Activated CD4-positive, CD25-positive, alpha-beta regulatory T cell treated with anti-CD3 and anti-CD28 coated beads, Interleukin-2, amount 50 U/mL, for 72 hours (primary cell): ENCODE results near the gene SH3D19.
"Not testable (repeated sequence)": the region's sequence is repeated elsewhere in the genome, so short reads cannot be mapped to it uniquely, and the experiment has no call there.

Source experiments
- DNase-seq: peaks from one replicate; pipeline ENCODE4 v3.0.0; 2021

SH3D19 gene

DNA sequence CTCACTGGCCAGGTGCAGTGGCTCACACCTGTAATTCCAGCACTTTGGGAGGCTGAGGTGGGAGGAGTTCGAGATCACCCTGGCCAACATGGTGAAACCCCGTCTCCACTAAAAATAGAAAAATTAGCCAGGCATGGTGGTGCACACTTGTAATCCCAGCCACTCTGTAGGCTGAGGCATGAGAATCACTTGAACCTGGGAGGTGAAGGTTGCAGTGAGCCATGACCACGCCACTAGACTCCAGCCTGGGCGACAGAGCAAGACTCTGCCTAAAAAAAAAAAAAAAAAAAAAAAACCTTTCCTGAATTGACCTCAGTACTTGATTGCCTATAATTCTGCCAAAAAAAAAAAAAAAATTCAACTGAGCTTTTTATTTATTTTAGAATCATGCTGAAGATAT lies 3.2 kb downstream of the SH3D19 start:
- DNase-seq: not testable (repeated sequence)

DNA sequence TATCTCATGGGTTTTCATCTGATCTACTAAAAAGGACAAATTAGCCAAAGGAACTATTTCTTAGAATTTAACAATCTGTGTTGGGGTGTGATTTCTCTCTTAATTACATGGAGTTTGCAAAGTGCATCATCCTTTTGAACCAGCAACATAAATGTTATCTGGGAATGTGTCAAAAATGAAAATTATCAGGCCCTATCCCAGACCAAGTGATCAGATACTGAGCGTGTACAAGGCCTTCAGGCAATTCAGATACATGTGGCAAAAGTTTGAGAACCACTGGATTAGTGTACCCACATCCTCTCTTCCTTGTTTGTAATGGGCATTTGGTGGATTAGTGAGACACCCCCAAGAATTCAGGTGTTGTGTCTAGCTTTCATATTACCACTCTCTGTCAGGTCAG lies 3.8 kb downstream of the SH3D19 start:
- DNase-seq: no peak

DNA sequence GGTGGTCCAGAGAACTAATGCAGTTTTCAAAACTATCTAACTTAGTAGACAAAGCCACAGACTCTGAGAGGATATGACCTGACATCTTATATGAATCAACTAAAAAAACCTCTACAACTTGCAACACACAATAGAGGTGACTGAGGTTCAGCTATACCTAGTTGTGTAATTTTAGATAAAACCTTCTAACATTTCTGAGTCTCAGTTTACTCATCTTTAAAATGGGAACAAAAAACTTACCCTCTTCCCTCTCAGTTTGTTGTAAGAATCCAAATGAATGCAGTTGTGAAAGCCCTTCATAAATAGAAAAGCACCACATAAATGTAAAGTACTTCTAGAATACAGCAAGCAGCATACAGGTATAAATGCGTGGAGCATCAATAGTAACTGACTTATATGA lies 5.9 kb downstream of the SH3D19 start:
- DNase-seq: no peak

DNA sequence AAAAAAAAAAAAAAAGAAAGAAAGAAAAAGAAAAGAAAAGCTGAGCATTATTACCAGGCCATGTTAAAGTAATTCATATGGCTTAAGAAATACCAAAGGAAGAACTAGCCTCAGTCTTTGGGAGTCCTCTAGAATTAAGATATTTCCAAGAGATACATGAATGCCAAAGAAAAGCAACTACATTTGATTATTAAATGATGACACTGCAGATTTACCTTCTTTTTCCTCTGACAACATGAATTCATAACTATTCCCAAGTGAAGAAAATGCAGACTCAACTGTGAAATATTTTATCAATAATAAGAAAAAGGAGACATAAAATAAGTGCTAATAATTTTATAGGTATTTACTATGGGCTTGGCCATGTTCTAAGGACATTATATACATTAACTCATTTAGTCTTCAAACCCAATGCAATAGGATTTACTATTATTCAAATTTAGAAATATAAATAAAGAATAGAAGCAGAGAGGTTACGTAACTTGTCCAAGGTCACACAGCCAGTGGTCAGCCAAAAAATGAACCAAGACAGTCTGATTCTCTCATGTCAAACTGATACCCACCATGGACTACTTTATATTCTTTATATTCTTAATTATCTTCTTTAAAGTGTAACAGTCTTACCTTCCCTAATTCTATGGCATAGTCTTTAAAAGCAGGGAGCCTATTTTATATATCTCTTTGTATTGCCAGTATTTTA lies 6.9 kb downstream of the SH3D19 start:
- no peak for DNase-seq

DNA sequence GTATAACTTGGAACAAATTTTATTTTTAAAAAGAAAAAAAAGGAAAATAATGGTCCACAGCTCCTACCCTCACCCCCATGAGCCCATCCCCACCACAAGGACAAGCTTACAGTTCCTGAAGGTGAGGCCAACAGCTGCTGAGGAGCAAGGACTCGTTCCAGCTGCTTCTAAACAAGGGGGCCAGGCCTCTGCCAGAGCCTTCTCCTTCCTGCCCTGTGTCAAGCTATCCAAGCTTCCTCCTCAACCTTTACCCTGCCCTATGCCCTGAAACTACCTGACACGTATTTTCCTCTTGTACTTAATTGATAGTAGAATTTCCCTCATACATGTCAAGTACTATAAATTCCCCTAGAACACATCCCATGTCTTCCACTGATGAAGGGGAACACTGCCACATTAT lies 8.8 kb downstream of the SH3D19 start:
- DNase-seq: no peak

DNA sequence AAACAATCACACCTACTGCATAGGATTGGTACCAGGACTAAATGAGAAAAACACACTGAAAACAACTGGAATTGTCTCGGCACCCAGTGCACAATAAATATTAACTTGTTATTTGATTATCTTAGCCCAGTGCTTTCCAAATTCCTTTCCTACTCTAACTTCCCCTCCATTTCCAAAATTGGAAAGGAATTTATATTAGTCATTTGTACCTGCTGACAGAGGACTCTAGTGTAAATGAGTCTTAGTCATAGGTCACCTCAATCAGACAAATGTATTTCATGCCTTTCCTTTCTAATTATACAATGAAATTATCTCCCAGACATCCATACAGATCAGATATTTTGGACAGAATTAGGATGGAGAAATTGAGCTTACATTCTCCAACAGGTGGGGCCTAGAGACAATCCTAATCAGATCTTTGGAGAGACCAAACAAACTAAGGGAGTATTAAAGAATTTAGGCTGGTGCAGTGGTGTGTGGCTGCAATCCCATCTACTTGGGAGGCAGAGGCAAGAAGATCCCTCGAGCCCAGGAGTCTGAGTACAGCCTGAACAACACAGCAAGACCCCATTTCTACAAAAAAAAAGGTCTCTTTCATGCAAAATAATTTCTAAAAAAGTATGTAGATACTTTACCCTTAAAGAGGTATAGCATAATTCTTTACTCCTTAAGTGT lies 10.1 kb downstream of the SH3D19 start:
- no peak for DNase-seq

DNA sequence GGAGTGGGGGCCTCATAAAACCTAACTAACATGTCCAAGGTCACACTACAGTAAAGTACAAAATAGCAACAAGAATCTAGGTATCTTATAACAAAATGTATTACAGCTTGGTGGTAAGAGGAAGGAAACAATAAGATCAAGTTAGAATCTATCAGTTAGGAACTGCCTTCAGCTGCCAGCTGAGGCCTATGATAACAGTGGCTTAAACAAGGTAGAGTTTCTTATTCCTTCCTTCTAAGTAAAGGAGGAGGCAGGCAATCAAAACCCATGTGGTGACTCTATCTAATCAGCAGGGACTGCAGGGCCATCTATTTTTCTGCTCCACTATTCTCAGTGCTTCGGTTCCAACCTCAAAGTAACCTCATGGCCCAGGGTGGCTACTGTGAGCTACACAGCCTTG lies 10.9 kb downstream of the SH3D19 start:
- DNase-seq: no peak

DNA sequence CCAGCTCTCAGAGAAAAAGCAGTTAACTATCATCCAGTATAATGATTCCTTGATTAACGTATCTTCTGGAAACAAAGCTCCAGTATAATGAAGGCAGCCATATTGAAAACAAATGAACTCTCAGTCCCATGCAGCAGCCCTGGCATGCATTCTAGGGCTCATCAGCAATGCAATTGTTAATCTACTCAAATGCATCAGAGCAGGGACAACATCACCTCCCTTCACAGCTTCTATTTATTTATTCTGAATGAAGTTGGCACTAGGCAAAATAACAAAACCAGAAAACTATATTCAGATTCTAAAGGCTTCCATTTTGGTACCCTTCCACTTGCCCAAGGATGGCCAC lies 11.4 kb downstream of the SH3D19 start:
- no peak for DNase-seq

DNA sequence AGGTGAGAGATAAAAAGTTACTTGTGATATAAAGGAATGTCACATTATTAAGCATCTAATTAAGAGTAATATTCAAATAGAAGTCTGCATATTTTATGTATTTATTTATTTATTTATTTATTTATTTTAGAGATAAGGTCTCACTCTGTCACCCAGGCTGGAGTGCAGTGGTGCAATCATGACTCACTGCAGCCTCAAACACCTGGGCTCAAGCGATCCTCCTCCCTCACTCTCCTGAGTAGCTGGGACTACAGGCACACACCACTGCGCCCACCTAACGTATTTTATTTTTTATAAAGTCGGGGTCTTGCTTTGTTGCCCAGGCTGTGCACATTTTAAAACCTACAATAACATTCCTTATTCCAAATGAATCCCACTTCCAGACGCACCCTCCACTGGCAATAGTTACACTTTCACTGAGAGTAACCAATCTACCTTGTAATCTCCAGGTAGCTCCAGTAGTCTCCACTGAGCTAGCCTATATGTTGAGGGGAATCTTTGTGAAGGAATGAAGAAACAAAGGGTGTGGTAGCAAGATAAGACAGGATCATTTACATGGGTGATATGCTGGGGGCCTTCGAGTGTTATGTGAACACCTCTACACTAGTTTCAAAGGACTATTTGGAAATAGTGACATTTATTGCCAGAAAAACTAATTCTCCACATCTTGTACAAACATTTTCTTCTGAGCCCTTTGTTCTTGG lies 11.9 kb downstream of the SH3D19 start:
- no peak for DNase-seq

DNA sequence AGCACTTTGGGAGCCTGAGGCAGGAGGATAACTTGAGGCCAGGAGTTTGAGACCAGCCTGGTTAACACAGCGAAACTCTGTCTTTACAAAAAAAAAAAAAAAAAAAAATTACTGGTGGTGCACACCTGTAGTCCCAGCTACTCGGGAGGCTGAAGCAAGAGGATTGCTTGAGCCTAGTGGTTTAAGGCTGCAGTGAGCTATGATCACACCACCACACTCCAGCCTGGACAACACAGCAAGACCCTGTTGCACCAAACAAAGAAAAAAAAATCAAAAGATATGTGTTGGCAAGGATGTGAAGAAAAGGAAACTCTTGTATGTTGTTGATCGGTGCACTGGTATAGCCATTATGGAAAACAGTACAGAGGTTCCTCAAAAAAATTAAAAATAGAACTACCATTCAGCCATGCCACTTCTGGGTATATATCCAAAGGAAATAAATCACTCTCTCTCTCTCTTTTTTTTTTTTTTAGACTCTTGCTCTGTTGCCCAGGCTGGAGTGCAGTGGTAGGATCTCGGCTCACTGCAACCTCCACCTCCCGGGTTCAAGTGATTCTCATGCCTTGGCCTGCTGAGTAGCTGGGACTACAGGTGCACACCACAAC lies 15.2 kb downstream of the SH3D19 start:
- no peak for DNase-seq

DNA sequence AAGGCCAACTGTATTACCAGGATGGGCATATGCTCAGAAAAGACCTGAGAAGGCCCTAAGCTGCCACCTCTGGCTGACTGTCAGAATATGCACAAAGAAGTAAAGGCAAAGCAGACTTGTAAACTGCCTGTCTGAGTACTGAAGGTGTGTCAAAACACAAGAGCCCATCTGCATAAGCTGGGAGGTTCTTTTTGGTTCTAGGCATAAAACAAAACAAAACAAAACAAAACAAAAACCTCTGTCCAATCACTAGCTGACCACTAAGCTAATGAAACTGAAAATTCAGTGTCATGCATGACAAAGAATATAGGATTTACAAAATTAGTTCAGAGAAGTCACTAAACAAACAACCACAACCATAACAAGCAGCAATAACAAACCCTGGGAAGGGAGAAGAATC lies 20.6 kb downstream of the SH3D19 start:
- no peak for DNase-seq

DNA sequence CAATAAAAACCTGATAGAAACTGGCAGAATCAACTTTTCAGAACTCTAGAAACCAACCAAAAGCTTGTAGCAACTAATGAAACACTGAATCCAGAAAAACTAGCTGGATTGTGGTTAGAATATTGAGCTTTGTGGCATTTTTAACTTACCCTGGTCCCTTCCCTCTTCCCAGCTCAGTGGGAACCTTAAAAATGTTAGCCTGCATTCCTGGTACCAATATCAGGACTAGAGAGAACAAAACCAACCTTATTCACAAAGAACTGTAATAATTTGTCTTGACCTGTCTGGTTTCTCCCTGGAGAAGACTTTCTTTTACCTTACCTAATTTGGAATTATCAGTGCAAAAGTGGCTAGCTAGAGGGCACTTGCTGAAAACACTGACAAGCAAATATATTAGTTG lies 21.2 kb downstream of the SH3D19 start:
- DNase-seq: no peak

DNA sequence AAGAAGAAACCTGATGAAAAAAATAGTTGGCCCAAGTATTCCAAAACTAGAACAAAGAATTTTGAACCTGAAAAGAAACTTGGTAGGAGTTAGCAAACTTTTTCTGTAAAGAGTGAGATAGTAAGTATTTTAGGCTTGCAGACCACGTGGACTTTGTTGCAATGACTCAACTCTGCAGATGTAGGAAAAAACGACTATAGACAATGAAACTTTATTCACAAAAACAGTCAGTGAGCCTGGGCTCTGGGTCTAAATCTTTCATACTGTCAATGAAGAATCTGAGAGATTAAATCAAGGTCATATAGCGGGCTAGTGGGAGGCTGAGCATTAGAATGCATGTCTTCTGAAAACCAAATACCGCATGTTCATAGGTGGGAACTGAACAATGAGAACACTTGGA lies 23.0 kb downstream of the SH3D19 start:
- DNase-seq: no peak

DNA sequence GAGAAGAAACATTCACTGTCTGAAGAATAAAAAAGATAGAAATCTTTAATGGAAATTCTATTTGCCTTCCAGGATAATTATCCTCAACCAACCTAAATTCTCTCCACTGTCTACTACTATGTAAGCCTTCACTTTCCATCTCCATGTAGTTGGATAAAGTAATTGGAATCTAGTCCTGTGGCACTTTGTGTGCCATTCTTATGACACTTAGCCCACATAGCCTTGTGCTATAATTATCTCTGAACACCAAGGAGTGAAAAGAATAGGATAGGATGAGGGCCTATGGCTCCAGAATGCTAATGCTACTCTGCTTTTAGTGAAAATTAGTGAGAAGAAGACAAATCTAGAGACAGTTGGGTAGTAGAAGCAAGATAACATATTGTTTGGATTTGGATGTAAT lies 28.2 kb downstream of the SH3D19 start:
- no peak for DNase-seq

DNA sequence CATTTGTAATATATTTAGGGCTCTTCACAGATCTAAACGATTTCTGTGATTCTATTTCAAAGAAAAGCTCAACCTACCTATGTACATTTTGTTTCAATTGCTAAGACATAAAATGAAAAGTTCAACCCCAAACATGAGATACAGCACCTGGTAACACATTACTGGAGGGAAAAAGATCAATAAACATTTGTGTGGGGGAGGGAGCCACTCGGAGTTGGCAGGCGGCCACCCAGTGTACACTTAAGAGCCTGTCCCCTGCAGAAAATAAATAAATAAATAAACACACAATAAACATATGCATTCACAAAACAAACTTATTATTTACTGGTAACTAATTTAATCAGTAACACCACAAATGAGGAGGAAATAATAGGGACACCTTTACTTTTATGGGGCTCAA lies 29.2 kb downstream of the SH3D19 start:
- no peak for DNase-seq

DNA sequence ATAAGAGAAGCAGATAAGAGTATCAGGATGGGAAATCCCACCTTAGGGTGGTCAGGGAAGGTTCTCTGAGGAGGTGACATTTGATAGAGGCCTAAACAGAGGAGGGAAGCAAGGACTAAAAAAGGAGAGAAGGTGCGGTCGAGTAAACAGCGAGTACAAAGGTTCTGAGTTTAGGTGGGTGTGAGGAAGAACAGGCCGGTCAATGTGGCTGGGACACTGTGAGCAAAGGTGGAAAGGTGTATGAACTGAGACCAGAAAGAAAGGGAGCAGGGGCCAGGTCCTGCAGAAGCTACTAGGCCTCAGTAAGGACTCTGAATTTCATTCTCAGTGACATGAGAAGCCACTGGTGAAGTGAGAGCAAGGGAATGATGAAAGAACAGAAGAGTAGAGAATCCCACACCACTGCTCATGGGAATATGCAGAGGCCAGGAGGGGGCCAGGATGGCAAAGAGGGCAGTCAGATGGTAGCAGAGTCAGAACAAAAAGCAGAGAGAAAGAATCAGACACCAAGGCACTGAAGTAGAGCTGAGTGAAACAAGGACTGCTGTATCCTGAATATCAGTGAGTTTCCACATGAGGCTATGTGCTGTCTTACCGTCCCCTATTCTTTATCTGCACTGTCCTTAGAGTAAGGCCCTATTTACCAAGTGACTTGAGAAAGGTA lies 30.4 kb downstream of the SH3D19 start:
- no peak for DNase-seq

DNA sequence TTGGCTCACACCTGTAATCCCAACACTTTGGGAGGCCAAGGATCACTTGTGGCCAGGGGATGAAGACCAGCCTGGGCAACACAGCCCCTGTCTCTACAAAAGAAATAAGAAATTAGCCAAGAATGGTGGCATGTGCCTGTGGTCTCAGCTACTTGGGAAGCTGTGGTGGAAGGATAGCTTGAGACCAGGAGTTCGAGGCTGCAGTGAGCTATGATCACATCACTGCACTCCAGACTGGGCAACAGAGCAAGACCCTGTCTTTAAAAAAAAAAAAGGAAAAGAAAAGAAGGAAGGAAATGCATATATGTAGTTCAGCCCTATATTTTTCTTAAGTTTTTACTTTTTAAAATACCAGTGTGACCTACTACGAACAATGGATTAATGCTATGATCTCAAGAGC lies 33.4 kb downstream of the SH3D19 start:
- no peak for DNase-seq

DNA sequence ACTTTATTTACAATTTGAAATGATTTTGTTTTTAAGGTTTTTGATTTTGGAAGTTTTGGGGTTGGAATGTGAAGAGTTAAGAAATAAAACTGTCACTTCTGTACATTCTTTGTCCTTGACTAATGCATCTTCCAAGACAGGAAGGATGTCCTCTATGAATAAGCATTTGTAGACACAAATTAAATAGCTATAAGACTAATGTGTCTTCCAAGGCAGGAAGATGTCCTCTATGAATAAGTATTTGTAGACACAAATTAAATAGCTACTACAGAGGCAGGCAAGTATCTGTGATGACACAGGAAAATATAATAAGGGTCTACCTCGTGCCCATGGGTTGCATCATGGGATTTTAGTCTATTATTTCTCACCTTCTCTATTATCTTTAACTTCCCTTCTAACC lies 33.9 kb downstream of the SH3D19 start:
- DNase-seq: no peak

DNA sequence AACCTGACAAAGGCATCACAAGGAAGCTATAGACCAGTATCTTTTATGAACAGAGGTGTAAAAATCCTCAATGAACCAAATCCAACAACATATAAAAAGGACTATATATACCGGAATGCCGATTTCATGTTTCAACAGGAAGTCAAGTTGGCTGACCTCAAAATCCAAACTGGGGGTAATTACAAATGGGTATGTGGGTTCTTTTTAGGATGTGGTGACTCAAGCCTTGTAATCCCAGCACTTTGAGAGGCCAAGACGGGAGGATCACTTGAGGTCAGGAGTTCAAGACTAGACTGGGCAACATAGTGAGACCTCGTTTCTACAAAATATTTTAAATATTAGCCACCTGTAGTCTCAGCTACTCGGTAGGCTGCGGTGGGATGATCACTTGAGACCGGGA lies 38.0 kb downstream of the SH3D19 start:
- DNase-seq: no peak

DNA sequence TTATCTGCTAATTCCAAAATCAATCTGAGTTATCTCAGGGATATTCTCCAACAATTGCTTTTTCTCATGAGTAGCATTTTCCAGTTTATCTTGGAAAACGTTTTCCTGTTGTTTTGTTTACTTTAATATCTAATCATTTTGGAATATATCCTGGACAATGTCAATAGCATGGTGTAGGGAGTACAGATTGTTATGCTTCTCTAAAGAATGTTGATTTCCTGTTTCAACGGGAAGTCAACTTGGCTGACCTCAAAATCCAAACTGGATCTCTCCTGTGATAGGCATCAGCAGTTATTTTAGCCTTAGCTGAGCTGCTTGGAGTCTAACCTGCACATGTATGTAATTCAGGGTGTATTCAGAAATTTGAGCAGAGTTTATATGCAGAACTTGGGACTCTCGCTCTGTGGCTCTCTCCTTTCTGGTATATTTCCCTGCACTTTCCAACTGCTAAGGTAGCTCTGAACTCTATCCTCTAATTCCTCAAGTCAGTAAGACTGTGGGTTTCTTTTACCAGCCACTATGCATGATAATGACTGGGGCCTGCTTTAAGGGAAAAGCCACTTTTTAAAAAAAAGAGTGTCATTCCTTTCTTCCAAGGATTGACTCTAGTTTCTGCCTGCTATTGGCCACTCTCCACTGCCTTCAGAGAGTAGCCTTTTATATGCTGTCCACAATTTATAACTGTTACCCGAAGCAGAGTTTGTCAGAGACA lies 40.7 kb downstream of the SH3D19 start:
- no peak for DNase-seq

DNA sequence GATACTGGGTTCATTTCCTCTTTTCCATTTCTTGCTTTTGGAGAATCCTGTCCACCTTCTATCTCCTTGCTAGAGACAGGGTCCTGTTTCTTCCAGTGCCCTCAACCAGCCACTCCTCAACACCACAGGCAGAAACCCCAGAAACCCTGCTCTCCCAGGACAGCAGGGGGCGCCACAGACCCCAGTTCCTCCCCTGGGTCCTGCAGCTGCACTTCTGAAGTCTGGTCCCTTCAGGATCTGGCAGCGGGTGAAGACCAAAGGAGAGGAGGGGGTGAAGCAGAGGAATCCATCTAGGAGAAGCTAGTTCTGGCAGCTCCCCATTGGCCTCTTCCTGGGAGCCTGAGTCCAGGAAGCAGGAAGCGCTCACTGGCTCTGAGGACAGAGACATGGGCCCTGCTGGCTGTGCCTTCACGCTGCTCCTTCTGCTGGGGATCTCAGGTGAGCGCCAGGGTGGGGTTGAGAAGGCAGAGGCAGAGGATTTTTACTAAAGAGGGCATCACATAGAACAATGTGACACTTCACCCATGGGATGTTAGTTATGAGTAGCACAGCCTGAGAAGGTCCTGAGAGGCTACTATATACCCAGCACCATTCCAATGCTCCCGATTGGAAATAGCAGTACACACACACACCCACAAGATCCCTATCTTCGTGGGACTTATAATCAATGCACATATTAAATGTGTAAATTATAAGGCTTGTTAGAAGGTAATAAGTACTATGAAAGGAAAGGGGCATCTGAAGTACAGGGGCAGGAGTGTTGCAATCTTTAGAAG lies 48.4 kb downstream of the SH3D19 start, which contains the start of gene PRSS48:
Gene PRSS48 (plus strand): TSS at position 375 of the 776 bp plus-strand sequence. CDS start 12 bp downstream, at position 387.
- DNase-seq: peak; percentile 55

DNA sequence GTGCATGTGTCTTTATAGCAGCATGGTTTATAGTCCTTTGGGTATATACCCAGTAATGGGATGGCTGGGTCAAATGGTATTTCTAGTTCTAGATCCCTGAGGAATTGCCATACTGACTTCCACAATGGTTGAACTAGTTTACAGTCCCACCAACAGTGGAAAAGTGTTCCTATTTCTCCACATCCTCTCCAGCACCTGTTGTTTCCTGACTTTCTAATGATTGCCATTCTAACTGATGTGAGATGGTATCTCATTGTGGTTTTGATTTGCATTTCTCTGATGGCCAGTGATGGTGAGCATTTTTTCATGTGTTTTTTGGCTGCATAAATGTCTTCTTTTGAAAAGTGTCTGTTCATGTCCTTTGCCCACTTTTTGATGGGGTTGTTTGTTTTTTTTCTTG lies 56.5 kb downstream of the SH3D19 start:
- not testable (repeated sequence) for DNase-seq
